Mucosa of descending colon (tissue), 3 donors: Measurements from ENCODE around the gene DPH1. TPM values are rescaled to one million over a fixed set of nuclear protein-coding genes. Genes with fewer than 3 reads are reported as not detected.

ENCODE experiments used
- ATAC-seq: fragments of 200-7000 bp; cut with Tn5 transposase; one replicate; pipeline ENCODE4 v1.9.1; 2020; ENCODE audit warnings: mild to moderate bottlenecking, moderate library complexity
- DNase-seq, 3 donors: peaks; one replicate each; pipeline ENCODE4 v3.0.0-alpha.2; 2020
- H3K36me3 ChIP-seq: fragments of 200-600 bp; one replicate; pipeline ENCODE4 v1.8.0; 2021; ENCODE audit warnings: low read depth, mild to moderate bottlenecking
- H3K4me1 ChIP-seq: fragments of 200-600 bp; one replicate; pipeline ENCODE4 v1.8.0; 2021; ENCODE audit warnings: low read depth, mild to moderate bottlenecking
- H3K4me3 ChIP-seq: fragments of 200-600 bp; one replicate; pipeline ENCODE4 v1.8.0; 2021; ENCODE audit warnings: mild to moderate bottlenecking
- H3K9me3 ChIP-seq: fragments of 200-600 bp; one replicate; pipeline ENCODE4 v1.8.0; 2021; ENCODE audit warnings: mild to moderate bottlenecking
- intact Hi-C, 2 donors: fragments of 100-400 bp; cut with DNase I in 1 of 2; cut with micrococcal nuclease in 1 of 2; formaldehyde crosslinking; loops; one replicate each; pipeline versions ENCODE4 v1.11.0 to v1.11.1; 2022; cut with DNase I, micrococcal nuclease
- total RNA-seq, 3 donors: library from RNA; stranded (reverse); fragmentation: NEBNext Ultra II Directional in 2 of 3; extraction: Animal tissue kit (Norgen Biotek cat#: 25700) in 2 of 3; gene quantifications; one replicate each; pipeline versions ENCODE4 v1.2.1 to v1.2.4, GENCODE V29; 2021 to 2023
- TF ChIP-seq, protein P1 (sequence below): fragments of 200-600 bp; IDR thresholded peaks from one replicate; pipeline ENCODE4 v1.8.0; 2022; ENCODE audit warnings: antibody characterized with exemption, mild to moderate bottlenecking
- donor health status: DM: no; HTN: no; CAD: no; lungs with moderate emphysema.
- donor health status: DM: no; HTN: no; CAD: no.
- donor health status: DM: no; HTN: yes; CAD: no.

The DPH1 gene
- total RNA-seq, 3 donors from 2014 or later, result 33.1 to 43.7 (median 42.2) TPM

DNA sequence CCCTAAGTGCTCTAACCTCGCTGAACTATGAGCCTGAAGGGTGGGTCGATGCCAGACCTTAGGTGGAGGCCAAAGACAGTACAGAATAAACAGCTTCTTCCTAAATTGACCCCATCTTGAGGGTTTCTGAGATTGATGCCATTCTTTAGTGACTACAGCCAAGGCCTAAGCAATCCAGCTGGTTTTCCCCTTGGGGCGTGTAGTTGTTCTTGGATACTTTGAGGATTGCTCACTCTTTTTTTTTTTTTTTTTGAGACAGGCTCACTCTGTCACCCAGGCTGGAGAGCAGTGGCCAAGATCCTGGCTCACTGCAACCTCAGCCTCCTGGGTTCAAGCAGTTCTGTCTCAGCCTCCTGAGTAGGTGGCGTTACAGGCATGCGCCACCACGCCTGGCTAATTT lies 13.8 kb downstream of the DPH1 start:
- H3K4me1 ChIP-seq, result peaks cover 8% of the 10 kb centered on the region
- H3K4me3 ChIP-seq, result no peak overlapping the region
- no peaks in the 10 kb centered on the region for H3K9me3 ChIP-seq
- no peaks in the 10 kb centered on the region for H3K36me3 ChIP-seq
- ATAC-seq, result no peak
- intact Hi-C loops, result loop anchor here in 1 of 2 donors (10.0 kb wide), 1 partner anchor 1811 kb away; no protein-coding TSS in a partner anchor
- DNase-seq, result no peak
- TF ChIP-seq, protein P1, sequence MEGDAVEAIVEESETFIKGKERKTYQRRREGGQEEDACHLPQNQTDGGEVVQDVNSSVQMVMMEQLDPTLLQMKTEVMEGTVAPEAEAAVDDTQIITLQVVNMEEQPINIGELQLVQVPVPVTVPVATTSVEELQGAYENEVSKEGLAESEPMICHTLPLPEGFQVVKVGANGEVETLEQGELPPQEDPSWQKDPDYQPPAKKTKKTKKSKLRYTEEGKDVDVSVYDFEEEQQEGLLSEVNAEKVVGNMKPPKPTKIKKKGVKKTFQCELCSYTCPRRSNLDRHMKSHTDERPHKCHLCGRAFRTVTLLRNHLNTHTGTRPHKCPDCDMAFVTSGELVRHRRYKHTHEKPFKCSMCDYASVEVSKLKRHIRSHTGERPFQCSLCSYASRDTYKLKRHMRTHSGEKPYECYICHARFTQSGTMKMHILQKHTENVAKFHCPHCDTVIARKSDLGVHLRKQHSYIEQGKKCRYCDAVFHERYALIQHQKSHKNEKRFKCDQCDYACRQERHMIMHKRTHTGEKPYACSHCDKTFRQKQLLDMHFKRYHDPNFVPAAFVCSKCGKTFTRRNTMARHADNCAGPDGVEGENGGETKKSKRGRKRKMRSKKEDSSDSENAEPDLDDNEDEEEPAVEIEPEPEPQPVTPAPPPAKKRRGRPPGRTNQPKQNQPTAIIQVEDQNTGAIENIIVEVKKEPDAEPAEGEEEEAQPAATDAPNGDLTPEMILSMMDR, result no peak

DNA sequence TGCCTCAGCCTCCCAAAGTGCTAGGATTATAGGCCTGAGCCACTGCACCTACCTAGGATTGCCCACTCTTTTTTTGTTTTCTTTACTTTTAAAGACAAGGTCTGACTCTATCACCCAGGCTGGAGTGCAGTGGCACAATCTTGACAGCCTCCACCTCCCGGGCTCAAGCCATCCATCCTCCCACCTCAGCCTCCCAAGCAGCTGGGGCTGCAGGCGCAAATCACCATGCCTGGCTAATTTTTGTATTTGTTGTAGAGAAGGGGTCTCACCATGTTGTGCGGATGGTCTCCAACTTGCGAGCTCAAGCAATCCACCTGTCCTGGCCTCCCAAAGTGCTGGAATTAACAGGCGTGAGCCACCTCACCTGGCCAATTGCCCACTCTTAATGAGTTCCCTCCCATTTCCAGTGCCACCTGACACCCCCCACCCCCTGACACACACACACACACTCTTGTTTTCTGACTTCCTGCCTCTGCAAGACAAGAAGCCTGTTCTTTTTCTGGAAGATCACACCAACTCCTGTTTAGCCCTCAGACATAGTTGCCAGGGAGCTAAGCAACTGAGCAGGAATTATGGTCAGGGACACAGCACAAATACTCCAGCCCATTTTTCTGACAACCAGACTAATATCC lies 14.4 kb downstream of the DPH1 start:
- TF ChIP-seq, protein P1, result no peak
- H3K36me3 ChIP-seq, result no peaks in the 10 kb centered on the region
- no peaks in the 10 kb centered on the region for H3K9me3 ChIP-seq
- peaks cover 14% of the 10 kb centered on the region for H3K4me1 ChIP-seq
- ATAC-seq, result no peak
- H3K4me3 ChIP-seq, result no peak overlapping the region
- intact Hi-C loops, result loop anchor here in 1 of 2 donors (10.0 kb wide), 1 partner anchor 1810 kb away; no protein-coding TSS in a partner anchor
- DNase-seq, result no peak

DNA sequence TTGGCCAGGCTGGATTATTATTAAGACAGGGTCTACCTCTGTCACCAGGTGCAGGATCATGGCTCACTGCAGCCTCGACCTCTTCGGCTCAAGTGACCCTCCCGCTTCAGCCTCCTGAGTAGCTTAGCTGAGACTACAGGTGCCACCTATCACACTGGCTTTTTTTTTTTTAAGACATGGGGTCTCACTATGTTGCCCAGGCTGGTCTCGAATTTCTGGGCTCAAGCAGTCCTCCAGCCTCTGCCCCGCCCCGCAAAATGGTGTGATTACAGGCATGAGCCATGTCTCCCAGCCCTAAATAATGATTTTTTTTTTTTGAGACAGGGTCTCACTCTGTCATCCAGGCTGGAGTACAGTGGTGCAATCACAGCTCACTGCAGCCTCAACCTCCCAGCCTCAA lies 17.6 kb downstream of the DPH1 start:
- Histone ChIP-seq H3K4me3 (no peak overlapping the region), H3K9me3 (no peaks in the 10 kb centered on the region), H3K4me1 (peaks cover 18% of the 10 kb centered on the region), H3K36me3 (no peaks in the 10 kb centered on the region)
- ATAC-seq (no peak), DNase-seq (no peak)
- TF ChIP-seq, protein P1, result no peak
- intact Hi-C loops, result loop anchor here in 1 of 2 donors (10.0 kb wide), 1 partner anchor 1807 kb away; no protein-coding TSS in a partner anchor

DNA sequence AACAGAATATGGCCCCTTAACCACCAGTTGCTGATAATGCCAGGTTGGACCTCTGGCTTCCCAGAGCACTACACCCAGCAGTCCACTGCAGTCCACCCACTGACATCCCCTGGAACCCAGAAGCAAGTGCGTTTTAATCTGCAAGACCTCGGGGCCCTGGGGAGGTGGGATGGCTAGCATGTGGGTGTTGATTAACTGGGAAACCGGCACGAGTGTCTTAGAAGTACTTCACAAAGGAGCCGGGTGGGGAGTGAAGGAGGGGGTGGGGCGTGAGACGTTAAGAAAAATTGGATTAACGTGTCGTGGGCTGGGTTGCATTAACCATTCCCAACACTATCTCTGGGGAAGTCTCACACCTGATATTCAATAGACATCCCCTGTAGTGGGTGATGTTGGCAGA lies 18.9 kb downstream of the DPH1 start:
- TF ChIP-seq, protein P1, result no peak
- intact Hi-C loops, result loop anchor here in 1 of 2 donors (10.0 kb wide), 1 partner anchor 1806 kb away; no protein-coding TSS in a partner anchor
- no peaks in the 10 kb centered on the region for H3K36me3 ChIP-seq
- peaks cover 21% of the 10 kb centered on the region for H3K4me1 ChIP-seq
- no peak for DNase-seq
- no peak overlapping the region for H3K4me3 ChIP-seq
- ATAC-seq, result no peak
- no peaks in the 10 kb centered on the region for H3K9me3 ChIP-seq

DNA sequence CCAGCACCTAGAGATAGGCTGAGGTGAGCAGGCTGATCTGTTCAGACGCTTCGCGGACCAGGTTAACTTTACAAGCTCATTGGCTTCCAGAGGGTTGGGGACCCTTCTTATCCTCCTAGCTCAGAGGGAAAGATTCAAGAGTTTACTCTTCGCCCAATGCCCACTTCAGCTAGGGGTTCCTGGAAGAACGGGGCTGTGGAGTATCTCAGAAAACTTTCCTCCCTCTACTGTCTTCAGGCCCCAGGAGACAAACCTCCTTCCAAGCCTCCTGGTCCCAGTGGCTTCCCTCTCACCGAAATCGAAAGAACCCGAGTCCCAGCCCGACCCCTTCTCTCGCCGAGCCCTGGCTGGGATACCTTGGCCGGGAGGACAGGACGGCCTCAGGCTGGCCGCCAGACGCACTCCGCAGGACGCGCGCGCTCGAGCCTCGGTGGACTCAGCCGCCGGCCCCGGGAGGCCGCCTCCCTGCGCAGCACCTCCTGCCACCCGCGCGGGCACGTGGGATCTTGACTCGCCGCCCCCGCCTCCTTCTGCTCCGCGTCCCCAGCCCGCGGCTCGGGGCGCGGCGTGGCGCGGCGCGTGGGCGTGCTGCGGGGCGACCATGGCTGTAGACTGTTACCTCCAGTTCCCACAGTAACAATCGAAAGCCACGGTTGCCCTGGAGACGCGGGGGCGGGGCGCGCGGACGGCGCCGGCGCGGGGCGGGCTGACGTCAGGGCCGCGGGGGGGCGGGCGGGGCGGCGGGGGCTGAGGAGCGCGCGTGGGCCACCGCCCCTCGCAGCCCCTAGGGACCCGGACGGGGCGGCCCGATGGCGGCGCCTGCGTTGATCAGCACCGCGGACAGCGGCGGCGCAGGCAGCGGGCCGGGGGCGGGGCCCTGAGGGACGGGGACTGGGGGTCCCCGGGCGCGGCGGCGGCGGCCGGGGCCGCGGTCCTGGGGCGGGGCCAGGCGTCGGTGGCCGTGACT lies 19.7 kb downstream of the DPH1 start:
- DNase-seq (peak; percentile 91), ATAC-seq (peak; percentile 70)
- H3K36me3 ChIP-seq, result no peaks in the 10 kb centered on the region
- intact Hi-C loops, result loop anchor here (10.0 kb wide), 2 partner anchors 235 to 1805 kb away; no protein-coding TSS in a partner anchor
- H3K9me3 ChIP-seq, result no peaks in the 10 kb centered on the region
- H3K4me1 ChIP-seq, result peaks cover 25% of the 10 kb centered on the region
- TF ChIP-seq, protein P1, result no peak
- peak overlapping the region; percentile 24 for H3K4me3 ChIP-seq
